H1 (cell line): Measurements from ENCODE around the gene TRIM44.

ENCODE experiments used
- ASH2L ChIP-seq: fragments of 200-600, 300-600 bp; sonication (generic); IDR thresholded peaks from one replicate; pipeline ENCODE4 v1.7.1; 2017; ENCODE audit warnings: low read length
- BACH1 ChIP-seq: IDR thresholded peaks from 2 replicates; pipeline ENCODE4 v1.6.1; 2012; ENCODE audit warnings: low read length, improper control_type of control experiment
- EZH2 ChIP-seq: fragments of 200-600 bp; sonication (generic); IDR thresholded peaks from 2 replicates; pipeline ENCODE4 v1.7.1; 2012; ENCODE audit warnings: low read depth, mild to moderate bottlenecking, moderate library complexity, low read length, inconsistent platforms; ENCODE audit not compliant: severe bottlenecking
- FOSL1 ChIP-seq: IDR thresholded peaks from 2 replicates; pipeline ENCODE4 v1.6.1; 2011; ENCODE audit warnings: mild to moderate bottlenecking, low read depth, low read length, moderate library complexity; ENCODE audit not compliant: insufficient read depth
- RFX5 ChIP-seq: IDR thresholded peaks from 2 replicates; pipeline ENCODE4 v1.6.1; 2011; ENCODE audit warnings: low read depth, low read length, improper control_type of control experiment, borderline replicate concordance
- SP1 ChIP-seq: IDR thresholded peaks from 2 replicates; pipeline ENCODE4 v1.6.1; 2011; ENCODE audit warnings: low read depth, low read length
- ZNF274 ChIP-seq: IDR thresholded peaks from 2 replicates; pipeline ENCODE4 v1.7.0; 2012; ENCODE audit warnings: low read length, borderline replicate concordance; ENCODE audit errors: extremely low read depth
- TF ChIP-seq, protein P1 (sequence below): IDR thresholded peaks from 2 replicates; pipeline ENCODE4 v1.6.1; 2012; ENCODE audit warnings: inconsistent platforms
- TF ChIP-seq, protein P2 (sequence below), 3 experiments: IDR thresholded peaks; 1 replicate in 2 of 3; 2 replicates in 1 of 3; pipeline versions ENCODE4 v1.5.1 to v1.6.1; 2011; ENCODE audit warnings: low read length in 3 of 3, mild to moderate bottlenecking in 3 of 3, inconsistent platforms in 2 of 3, low read depth in 1 of 3, moderate library complexity in 1 of 3; ENCODE audit not compliant: insufficient read depth in 1 of 3; ENCODE audit errors: control extremely low read depth in 1 of 3
- TF ChIP-seq, protein P3 (sequence below): IDR thresholded peaks from 2 replicates; pipeline ENCODE4 v1.6.1; 2011; ENCODE audit warnings: low read length, improper control_type of control experiment

DNA sequence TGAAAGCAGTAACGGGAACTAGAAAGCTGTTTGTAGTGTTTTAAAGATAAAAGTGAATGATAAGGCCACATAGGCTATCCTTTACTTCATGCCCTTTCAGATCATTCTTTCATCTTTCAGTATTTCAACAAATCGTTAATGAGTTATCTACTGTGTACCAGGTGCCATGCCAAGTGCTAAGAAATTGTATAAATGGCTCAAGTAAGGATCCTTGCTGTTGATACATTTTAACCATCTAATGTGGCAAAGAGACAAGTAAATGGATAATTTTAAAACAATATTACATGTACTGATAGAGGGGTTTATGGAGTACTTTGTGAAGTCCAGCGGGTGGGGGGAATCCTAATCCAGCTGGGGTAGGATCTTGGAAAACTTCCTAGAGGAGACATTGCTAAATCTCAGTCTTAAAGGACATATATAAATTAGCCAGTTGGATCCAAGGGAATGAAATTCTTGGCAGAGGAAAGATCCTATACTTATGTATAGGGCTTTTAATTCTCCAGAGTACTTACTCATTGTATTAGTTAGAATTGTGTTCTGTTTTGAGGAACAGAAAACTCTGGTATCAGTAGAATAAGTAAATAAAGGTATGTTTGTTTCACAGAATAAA, 119.4 kb downstream of the TRIM44 start:
- TF ChIP-seq ASH2L (no peak), ZNF274 (no peak), BACH1 (no peak), SP1 (no peak), RFX5 (no peak), EZH2 (no peak), FOSL1 (no peak)
- TF ChIP-seq, protein P1, sequence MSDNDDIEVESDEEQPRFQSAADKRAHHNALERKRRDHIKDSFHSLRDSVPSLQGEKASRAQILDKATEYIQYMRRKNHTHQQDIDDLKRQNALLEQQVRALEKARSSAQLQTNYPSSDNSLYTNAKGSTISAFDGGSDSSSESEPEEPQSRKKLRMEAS = no peak
- TF ChIP-seq, protein P2, sequence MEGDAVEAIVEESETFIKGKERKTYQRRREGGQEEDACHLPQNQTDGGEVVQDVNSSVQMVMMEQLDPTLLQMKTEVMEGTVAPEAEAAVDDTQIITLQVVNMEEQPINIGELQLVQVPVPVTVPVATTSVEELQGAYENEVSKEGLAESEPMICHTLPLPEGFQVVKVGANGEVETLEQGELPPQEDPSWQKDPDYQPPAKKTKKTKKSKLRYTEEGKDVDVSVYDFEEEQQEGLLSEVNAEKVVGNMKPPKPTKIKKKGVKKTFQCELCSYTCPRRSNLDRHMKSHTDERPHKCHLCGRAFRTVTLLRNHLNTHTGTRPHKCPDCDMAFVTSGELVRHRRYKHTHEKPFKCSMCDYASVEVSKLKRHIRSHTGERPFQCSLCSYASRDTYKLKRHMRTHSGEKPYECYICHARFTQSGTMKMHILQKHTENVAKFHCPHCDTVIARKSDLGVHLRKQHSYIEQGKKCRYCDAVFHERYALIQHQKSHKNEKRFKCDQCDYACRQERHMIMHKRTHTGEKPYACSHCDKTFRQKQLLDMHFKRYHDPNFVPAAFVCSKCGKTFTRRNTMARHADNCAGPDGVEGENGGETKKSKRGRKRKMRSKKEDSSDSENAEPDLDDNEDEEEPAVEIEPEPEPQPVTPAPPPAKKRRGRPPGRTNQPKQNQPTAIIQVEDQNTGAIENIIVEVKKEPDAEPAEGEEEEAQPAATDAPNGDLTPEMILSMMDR (IDR thresholded peaks at IDR 0.05; ENCODE audit: control extremely low read depth in 1 of 3, insufficient read depth in 1 of 3, low read depth in 1 of 3, low read length in 3 of 3) = no peak
- TF ChIP-seq, protein P3, sequence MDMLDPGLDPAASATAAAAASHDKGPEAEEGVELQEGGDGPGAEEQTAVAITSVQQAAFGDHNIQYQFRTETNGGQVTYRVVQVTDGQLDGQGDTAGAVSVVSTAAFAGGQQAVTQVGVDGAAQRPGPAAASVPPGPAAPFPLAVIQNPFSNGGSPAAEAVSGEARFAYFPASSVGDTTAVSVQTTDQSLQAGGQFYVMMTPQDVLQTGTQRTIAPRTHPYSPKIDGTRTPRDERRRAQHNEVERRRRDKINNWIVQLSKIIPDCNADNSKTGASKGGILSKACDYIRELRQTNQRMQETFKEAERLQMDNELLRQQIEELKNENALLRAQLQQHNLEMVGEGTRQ = no peak
